ENCODE data around the gene CLCN2.

DNA sequence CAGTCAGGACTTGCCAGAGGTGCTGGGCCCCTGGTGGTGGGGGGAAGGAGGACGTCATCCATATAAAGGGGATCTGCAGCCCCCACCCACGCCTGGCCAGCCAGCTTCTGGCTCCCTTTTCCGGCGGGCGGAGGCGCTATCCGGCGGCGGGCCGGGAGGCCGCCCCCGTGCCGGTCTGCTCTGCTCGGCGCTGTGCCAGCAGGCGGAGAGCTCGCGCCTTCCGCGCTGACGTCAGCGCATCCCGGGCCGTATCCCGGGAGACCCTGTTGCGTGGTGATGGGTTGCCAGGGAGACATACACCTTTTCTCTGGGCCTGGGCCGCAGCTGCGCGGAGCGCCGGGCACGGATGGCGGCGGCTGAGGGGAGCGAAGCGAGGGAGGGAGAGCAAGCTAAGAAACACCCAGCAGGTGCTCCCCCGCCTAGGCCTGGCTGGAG, 22.9 kb downstream of the CLCN2 start:
- TF ChIP-seq POU6F1 (CRISPR knock-in tag; IDR thresholded peaks at IDR 0.05; ENCODE audit: borderline replicate concordance, low read depth) (no peak), BACH2 (CRISPR knock-in tag; IDR thresholded peaks at IDR 0.05; ENCODE audit: borderline replicate concordance) (no peak), ZFP30 (CRISPR knock-in tag; IDR thresholded peaks at IDR 0.05) (no peak), SNAI2 (CRISPR knock-in tag; IDR thresholded peaks at IDR 0.05) (no peak), RARB (CRISPR knock-in tag; IDR thresholded peaks at IDR 0.05) (no peak), CSRNP3 (CRISPR knock-in tag; IDR thresholded peaks at IDR 0.05) (no peak), CREB5 (CRISPR knock-in tag; IDR thresholded peaks at IDR 0.05; ENCODE audit: low read depth) (no peak), TOX (CRISPR knock-in tag; IDR thresholded peaks at IDR 0.05; ENCODE audit: borderline replicate concordance) (no peak)
